Liver (tissue), 9 donors: ENCODE results near the gene ATRX. TPM values are rescaled to one million over a fixed set of nuclear protein-coding genes. Genes with fewer than 3 reads are reported as not detected.
"Not testable (repeated sequence)": the region's sequence is repeated elsewhere in the genome, so short reads cannot be mapped to it uniquely, and the experiment has no call there.

Experiments
- DNase-seq: peaks from one replicate; pipeline ENCODE4 v3.0.0-alpha.2; 2017; ENCODE audit warnings: low spot score
- H3K27ac ChIP-seq, 2 donors: one replicate each; pipeline ENCODE4 v1.7.0; 2013; ENCODE audit warnings: inconsistent platforms in 2 of 2, low read length in 2 of 2, control low read depth in 1 of 2, low read depth in 1 of 2, mild to moderate bottlenecking in 1 of 2
- H3K27me3 ChIP-seq, 4 donors: one replicate each; pipeline versions ENCODE4 v1.6.1 to v1.7.0; 2013; ENCODE audit warnings: low read length in 3 of 4, inconsistent platforms in 1 of 4, mild to moderate bottlenecking in 1 of 4, moderate library complexity in 1 of 4; ENCODE audit not compliant: control insufficient read depth in 4 of 4, insufficient read depth in 4 of 4
- H3K36me3 ChIP-seq, 4 donors: one replicate each; pipeline versions ENCODE4 v1.6.1 to v1.7.0; 2013; ENCODE audit warnings: low read length in 3 of 4, mild to moderate bottlenecking in 3 of 4, low read depth in 1 of 4, moderate library complexity in 1 of 4; ENCODE audit not compliant: control insufficient read depth in 4 of 4, insufficient read depth in 3 of 4
- H3K4me1 ChIP-seq, 4 donors: one replicate each; pipeline versions ENCODE4 v1.6.1 to v1.7.0; 2013; ENCODE audit warnings: low read length in 3 of 4, mild to moderate bottlenecking in 3 of 4, moderate library complexity in 1 of 4; ENCODE audit not compliant: control insufficient read depth in 4 of 4, insufficient read depth in 4 of 4
- H3K4me3 ChIP-seq, 3 donors: one replicate each; pipeline versions ENCODE4 v1.6.1 to v1.7.0; 2013; ENCODE audit warnings: low read length in 3 of 3, control low read depth in 1 of 3, low read depth in 1 of 3, mild to moderate bottlenecking in 1 of 3
- H3K9ac ChIP-seq, 2 donors: one replicate each; pipeline ENCODE4 v1.7.0; 2013; ENCODE audit warnings: low read length in 2 of 2, mild to moderate bottlenecking in 2 of 2, moderate library complexity in 2 of 2, control low read depth in 1 of 2, low read depth in 1 of 2
- H3K9me3 ChIP-seq, 4 donors: one replicate each; pipeline versions ENCODE4 v1.6.1 to v1.7.0; 2013; ENCODE audit warnings: low read length in 3 of 4; ENCODE audit not compliant: control insufficient read depth in 4 of 4
- ATF3 ChIP-seq: IDR thresholded peaks from 2 replicates; pipeline ENCODE4 v1.6.1; 2016; ENCODE audit warnings: antibody characterized with exemption
- EGR1 ChIP-seq, 2 donors: IDR thresholded peaks; 2 replicates each; pipeline ENCODE4 v1.6.1; 2016 to 2018; ENCODE audit warnings: antibody characterized with exemption in 2 of 2, low read depth in 2 of 2
- FOXA1 ChIP-seq: IDR thresholded peaks from 2 replicates; pipeline ENCODE4 v1.6.1; 2016; ENCODE audit warnings: antibody characterized with exemption
- FOXA2 ChIP-seq: IDR thresholded peaks from 2 replicates; pipeline ENCODE4 v1.6.1; 2016; ENCODE audit warnings: antibody characterized with exemption
- HNF4A ChIP-seq, 2 donors: conservative IDR thresholded peaks; 2 replicates each; pipeline ENCODE4 v1.6.1; 2016; ENCODE audit warnings: antibody characterized with exemption in 2 of 2, mild to moderate bottlenecking in 2 of 2
- HNF4G ChIP-seq: IDR thresholded peaks from 2 replicates; pipeline ENCODE4 v1.6.1; 2016; ENCODE audit warnings: antibody characterized with exemption
- JUND ChIP-seq, 2 donors: IDR thresholded peaks; 2 replicates each; pipeline ENCODE4 v1.6.1; 2016; ENCODE audit warnings: antibody characterized with exemption in 2 of 2
- NR2F2 ChIP-seq: IDR thresholded peaks from 2 replicates; pipeline ENCODE4 v1.6.1; 2016; ENCODE audit warnings: antibody characterized with exemption
- REST ChIP-seq: IDR thresholded peaks from 2 replicates; pipeline ENCODE4 v1.6.1; 2016; ENCODE audit warnings: antibody characterized with exemption, mild to moderate bottlenecking
- RXRA ChIP-seq, 2 donors: IDR thresholded peaks; 2 replicates each; pipeline ENCODE4 v1.6.1; 2017 to 2018; ENCODE audit warnings: antibody characterized with exemption in 2 of 2, mild to moderate bottlenecking in 1 of 2
- SP1 ChIP-seq: IDR thresholded peaks from 2 replicates; pipeline ENCODE4 v1.6.1; 2018; ENCODE audit warnings: antibody characterized with exemption, mild to moderate bottlenecking
- WGBS: extraction: QIAGEN DNeasy Blood & Tissue Kit; methylation state at CpG from one replicate; pipeline ENCODE4 v1.1.7; 2013; 5-methylcytosine and 5-hydroxymethylcytosine counted together
- polyA plus RNA-seq, 2 donors: library from polyadenylated mRNA; stranded (reverse) in 1 of 2; unstranded in 1 of 2; fragments of 200-250 nt in 1 of 2; fragments of >200 nt in 1 of 2; fragmentation: Nextera tagmentation in 1 of 2; extraction: Ambion mirVana in 1 of 2; gene quantifications; one replicate each; pipeline versions ENCODE4 v1.2.1 to v1.2.3, GENCODE V29; 2013 to 2015
- total RNA-seq, 2 donors: library from RNA; depleted of rRNA; stranded (reverse); fragments of >200 nt; gene quantifications; one replicate each; pipeline ENCODE4 v1.2.3, GENCODE V29; 2014
- donor health status: healthy.
- donor health status: healthy.
- donor health status: healthy.
- donor health status: healthy.
- donor health status: healthy.

Gene ATRX
- total and polyA plus RNA-seq, 4 donors = 4.6 to 38.5 (median 32.0) TPM

- Histone ChIP-seq H3K27ac (no peak overlapping the region), H3K4me3 (no peak overlapping the region)
Observed at GRCh38 chrX:77505227-77505626, 280.8 kb downstream of the ATRX start.

GRCh38 chrX:77502951-77503525 lies 283.0 kb downstream of the ATRX start:
- Histone ChIP-seq H3K4me1 (peaks cover 0 to 3% (median 1%) of the 10 kb centered on the region in 4 donors), H3K4me3 (no peak overlapping the region), H3K27ac (no peak overlapping the region), H3K27me3 (no peaks in the 10 kb centered on the region), H3K36me3 (peaks cover 0 to 6% (median 0%) of the 10 kb centered on the region in 4 donors), H3K9ac (no peak overlapping the region), H3K9me3 (no peaks in the 10 kb centered on the region)
- no peak for DNase-seq
- TF ChIP-seq RXRA (IDR thresholded peaks at IDR 0.05) (peak in 1 of 2 donors; percentile 4), HNF4A (conservative IDR thresholded peaks at IDR 0.05) (peak; percentile 17 to 35), EGR1 (IDR thresholded peaks at IDR 0.05; ENCODE audit: low read depth in 2 of 2) (no peak)
- WGBS = 19% methylated on average over 2 of the region's 2 CpGs

More at GRCh38 chrX:77505227-77505626, 280.8 kb downstream of the ATRX start:
- Histone ChIP-seq H3K9me3 (peaks cover 0 to 4% (median under 1%) of the 10 kb centered on the region in 4 donors), H3K36me3 (peaks cover 2 to 12% (median 5%) of the 10 kb centered on the region in 4 donors), H3K4me1 (peaks cover 0 to 3% (median 1%) of the 10 kb centered on the region in 4 donors), H3K27me3 (no peaks in the 10 kb centered on the region), H3K9ac (no peak overlapping the region)
- 85% methylated on average over 2 of the region's 2 CpGs for WGBS
- no peak for DNase-seq
- TF ChIP-seq FOXA1 (no peak), JUND (IDR thresholded peaks at IDR 0.05) (no peak)

- not testable (repeated sequence) for H3K9me3 ChIP-seq, H3K4me1 ChIP-seq, H3K27ac ChIP-seq, H3K4me3 ChIP-seq, DNase-seq, H3K36me3 ChIP-seq, H3K27me3 ChIP-seq, H3K9ac ChIP-seq
- WGBS = 80% methylated on average over 1 of the region's 1 CpG
Observed at GRCh38 chrX:77500164-77500563, 285.9 kb downstream of the ATRX start.

- H3K36me3 ChIP-seq = no peaks in the 10 kb centered on the region
- no peak for DNase-seq
- H3K9me3 ChIP-seq = no peaks in the 10 kb centered on the region
- peaks cover 0 to 2% (median 0%) of the 10 kb centered on the region in 4 donors for H3K27me3 ChIP-seq
- no peaks in the 10 kb centered on the region for H3K4me1 ChIP-seq
- WGBS = 79% methylated on average over 20 of the region's 20 CpGs
- no peak for TF ChIP-seq ATF3
- no peak for TF ChIP-seq HNF4G
- no peak for TF ChIP-seq FOXA2
- no peak for TF ChIP-seq RXRA (IDR thresholded peaks at IDR 0.05)
- TF ChIP-seq FOXA1 = no peak
- no peak for TF ChIP-seq REST
- no peak for TF ChIP-seq JUND (IDR thresholded peaks at IDR 0.05)
- TF ChIP-seq SP1 = no peak
- TF ChIP-seq NR2F2 = no peak
- no peak overlapping the region for H3K9ac ChIP-seq
- H3K4me3 ChIP-seq = no peak overlapping the region
- no peak overlapping the region for H3K27ac ChIP-seq
Observed at GRCh38 chrX:77493677-77494553, 292.1 kb downstream of the ATRX start.
